Fibroblast of the aortic adventitia (primary cell): ENCODE results near the gene ALG11. TPM values are rescaled to one million over a fixed set of nuclear protein-coding genes. Genes with fewer than 3 reads are reported as not detected.
A peak's percentile ranks its signal among the peaks of the same experiment; 100 is the strongest.

Source experiments
- DNase-seq: peaks from one replicate; pipeline ENCODE4 v3.0.0-alpha.2; 2010; ENCODE audit warnings: low read depth
- H3K4me3 ChIP-seq: 2 replicates; pipeline ENCODE4 v1.5.1; 2011; ENCODE audit warnings: low read depth, mild to moderate bottlenecking, control low read depth, low read length, moderate library complexity
- total RNA-seq: library from RNA; depleted of rRNA; stranded (reverse); fragments of >200 nt; gene quantifications from 2 replicates; pipeline ENCODE4 v1.2.3, GENCODE V29; 2012; ENCODE audit warnings: low replicate concordance
- TF ChIP-seq, protein P1 (sequence below): IDR thresholded peaks from 2 replicates; pipeline ENCODE4 v1.5.1; 2011; ENCODE audit warnings: mild to moderate bottlenecking, low read length, control low read depth, inconsistent platforms; ENCODE audit not compliant: insufficient read depth

The ALG11 gene
- total RNA-seq, 1 donor, result 36.3 TPM

DNA sequence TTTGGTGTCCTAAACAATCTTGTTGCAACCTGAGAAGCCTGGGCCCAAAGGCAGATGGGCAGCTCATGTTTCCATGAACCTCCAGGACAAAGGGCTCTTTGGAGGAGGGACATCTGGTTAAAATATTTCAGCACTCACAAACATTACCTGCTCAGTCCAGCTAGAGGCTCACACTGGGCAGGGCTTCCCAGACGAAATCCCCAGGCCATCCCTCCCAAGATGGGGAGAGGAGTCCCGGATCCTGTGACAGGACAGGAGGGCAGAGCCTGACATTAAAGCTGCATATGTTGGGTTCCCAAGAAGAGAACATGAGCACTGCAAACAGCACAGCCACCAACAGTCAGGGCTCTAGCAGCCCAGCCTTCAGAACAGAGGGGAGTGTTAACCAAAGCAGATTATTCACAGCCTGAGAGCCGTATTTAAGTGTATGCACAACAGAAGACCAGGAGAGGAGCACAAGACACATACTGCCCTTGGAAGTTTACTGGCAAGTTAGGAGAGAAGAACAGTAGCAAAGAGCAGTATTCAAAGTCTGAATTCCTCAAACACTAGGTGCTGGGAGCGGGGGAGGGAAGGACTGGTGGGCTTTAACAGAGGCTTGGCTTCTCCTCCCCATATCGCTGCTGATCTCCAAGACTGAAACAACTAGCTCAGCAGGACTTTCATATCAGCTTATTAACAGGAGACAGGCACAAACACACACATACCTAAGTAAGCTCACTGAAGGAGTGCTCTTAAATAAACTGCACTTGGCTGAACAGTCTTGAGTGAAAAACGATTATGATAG lies 13.3 kb upstream of the ALG11 start:
- no peak overlapping the region for H3K4me3 ChIP-seq
- TF ChIP-seq, protein P1, sequence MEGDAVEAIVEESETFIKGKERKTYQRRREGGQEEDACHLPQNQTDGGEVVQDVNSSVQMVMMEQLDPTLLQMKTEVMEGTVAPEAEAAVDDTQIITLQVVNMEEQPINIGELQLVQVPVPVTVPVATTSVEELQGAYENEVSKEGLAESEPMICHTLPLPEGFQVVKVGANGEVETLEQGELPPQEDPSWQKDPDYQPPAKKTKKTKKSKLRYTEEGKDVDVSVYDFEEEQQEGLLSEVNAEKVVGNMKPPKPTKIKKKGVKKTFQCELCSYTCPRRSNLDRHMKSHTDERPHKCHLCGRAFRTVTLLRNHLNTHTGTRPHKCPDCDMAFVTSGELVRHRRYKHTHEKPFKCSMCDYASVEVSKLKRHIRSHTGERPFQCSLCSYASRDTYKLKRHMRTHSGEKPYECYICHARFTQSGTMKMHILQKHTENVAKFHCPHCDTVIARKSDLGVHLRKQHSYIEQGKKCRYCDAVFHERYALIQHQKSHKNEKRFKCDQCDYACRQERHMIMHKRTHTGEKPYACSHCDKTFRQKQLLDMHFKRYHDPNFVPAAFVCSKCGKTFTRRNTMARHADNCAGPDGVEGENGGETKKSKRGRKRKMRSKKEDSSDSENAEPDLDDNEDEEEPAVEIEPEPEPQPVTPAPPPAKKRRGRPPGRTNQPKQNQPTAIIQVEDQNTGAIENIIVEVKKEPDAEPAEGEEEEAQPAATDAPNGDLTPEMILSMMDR, result no peak

DNA sequence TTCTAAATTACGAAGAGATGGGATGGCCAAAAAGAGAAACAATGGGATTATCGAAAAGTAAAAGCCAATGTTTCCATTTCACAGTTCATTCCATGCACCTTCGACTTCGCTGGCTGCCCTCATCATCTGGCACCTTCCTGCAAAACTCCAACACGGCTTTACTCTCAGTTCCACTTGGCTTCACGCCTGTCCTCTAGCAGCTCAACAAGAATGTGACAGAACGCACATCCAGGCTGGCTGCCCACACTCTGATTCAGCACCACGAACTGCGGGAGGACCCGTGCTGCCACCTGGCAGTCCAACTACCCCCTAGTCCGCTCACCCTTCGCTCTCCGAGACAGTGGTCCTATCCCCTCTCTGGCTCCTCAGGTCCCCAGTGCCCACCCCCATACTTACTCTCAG lies 12.7 kb upstream of the ALG11 start:
- no peak overlapping the region for H3K4me3 ChIP-seq
- peak; percentile 23 for DNase-seq
- TF ChIP-seq, protein P1, result no peak

More for the DNA sequence above, 13.3 kb upstream of the ALG11 start:
- peak; percentile 3 for DNase-seq

DNA sequence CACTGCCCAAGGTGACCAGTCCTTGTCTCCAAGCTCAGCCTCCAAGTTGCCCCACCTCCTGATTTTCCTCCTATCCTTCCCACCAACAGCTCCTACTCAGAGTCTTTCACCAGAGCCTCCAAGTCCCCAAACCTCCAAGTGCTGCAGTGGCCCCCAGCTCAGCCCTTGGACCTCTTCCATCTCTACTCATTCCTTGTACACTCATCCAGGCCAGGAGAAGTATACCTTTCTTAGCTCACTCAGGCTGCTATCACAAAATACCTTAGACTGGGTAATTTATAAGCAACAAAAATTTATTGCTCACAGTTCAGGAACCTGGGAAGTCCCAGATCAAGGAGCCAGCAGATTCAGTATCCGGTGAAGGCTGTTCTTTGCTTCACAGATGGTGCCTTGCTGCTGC lies 12.3 kb upstream of the ALG11 start:
- no peak for DNase-seq
- no peak overlapping the region for H3K4me3 ChIP-seq
- TF ChIP-seq, protein P1, result no peak

DNA sequence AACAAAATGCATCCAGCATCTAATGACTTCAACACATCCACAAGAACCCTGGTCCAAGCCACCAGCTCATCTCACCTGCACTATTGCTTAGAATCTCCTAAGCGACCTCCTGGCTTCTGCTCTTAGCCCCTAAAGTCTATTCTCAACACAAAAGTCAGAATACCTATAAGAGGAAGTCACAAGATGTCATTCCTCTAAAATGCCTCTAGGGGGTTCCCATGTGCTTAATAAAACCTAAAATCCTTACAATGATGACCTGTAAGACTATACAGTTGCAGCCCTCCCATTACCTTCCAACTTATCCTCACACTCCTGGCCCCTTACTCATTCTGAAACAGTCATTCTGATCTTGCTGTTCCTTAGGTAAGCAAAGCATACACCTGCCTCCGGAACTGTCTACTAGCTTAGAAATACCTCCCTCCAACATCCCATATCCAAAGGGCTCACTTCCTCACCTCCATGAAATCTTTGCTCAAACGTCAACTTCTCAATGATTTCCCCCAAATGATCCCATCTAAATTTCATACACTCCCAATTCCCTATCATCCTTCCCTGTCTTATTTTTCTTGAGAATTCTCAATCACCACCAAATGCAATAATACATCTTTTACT lies 11.0 kb upstream of the ALG11 start:
- H3K4me3 ChIP-seq, result no peak overlapping the region
- TF ChIP-seq, protein P1, result peak; percentile 75
- DNase-seq, result peak; percentile 70

DNA sequence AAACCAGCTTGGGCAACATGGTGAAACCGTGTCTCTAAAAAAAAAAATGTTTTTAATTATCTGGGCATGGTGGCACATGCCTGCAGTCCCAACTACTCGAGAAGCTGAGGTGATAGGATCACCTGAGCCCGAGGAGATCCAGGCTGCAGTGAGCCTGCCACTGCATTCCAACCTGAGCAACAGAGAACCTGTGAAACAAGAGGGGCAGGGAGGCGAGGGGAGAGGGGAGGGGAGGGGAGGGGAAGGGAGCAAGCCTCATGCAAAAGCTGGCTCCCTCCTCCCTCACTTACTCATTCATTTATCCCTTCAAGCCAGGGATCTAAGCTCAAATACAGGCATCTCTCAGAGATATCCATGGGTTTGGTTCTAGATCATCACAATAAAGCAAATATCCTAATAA lies 9.8 kb upstream of the ALG11 start:
- H3K4me3 ChIP-seq, result no peak overlapping the region
- DNase-seq, result no peak
- TF ChIP-seq, protein P1, result no peak

DNA sequence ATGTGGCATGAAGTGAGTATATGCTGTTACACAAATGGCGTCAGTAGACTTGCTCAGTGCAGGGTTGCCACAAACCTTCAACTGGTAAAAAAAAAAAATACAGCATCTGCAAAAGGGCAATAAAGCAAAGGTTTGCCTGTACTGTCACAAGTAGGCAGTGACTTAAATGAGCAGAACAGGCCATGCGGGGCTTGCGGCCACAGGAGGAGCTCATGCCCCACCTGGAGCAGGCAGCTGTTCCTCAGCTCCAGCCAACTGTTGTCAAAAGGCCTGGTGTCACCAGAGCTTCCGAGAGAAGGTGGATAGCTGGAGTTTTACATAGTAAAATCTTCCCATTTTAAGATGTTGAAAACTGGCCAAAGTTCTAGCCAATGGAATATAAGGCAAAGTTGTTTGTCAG lies 8.7 kb upstream of the ALG11 start:
- no peak overlapping the region for H3K4me3 ChIP-seq
- TF ChIP-seq, protein P1, result no peak
- DNase-seq, result no peak
